ENCODE data around the gene TAOK1. TPM values are rescaled to one million over a fixed set of nuclear protein-coding genes. Genes with fewer than 3 reads are reported as not detected.

Gene TAOK1
- total RNA-seq, 2 experiments from 2014 or later, result 41.8 to 58.7 TPM

DNA sequence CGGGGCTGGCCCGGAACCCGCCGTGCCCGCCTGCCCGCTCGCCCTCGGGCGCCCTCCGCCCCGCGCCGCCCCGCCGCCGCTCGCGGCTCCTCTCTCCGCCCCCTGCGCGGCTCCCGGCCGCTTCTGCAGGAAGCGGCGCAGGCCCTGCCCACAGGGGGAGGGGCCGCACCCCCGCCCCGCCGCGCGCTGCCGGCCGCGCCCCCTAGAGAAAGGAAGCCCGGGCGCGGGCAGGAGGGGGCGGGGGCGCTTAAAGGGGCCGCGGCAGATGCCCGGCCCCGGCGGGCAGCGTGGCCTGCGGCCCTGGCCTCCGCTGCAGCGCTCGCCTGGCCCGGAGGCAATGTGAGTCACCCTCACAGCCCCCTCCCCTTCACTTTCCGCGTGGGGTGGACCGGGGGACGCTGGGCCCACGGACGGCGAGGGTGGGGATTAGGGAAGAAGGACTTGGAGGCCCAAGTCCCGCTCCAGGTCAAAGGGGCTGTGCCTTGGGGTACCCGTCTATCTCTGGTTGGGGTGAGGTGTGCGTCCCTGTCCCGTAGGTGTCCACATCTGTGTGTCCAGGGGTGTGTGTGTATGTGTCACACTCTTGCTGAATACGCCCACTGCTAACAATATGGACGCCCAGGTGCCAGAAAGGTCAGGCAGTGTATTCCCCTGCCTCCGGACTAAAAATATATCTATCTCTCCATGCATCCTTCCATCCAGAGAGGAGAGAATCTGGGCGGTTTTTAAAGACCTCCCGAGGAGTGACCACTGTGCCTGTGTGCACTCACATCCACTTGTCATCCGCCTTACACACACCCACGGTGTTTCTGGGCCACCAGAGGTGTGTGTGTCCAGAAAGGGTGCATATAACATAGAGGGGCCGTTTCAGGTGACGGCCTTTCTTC lies 199.6 kb downstream of the TAOK1 start, which contains the start of gene GIT1:
Gene GIT1 (minus strand): TSS at position 125 of the 887 bp plus-strand sequence. CDS start 270 bp downstream, outside the sequence.
- peak within 1 kb of the TSS; percentile 87 for H3K4me3 Mint-ChIP-seq
- DNase-seq (peak; percentile 87), ATAC-seq (peak; percentile 75)
- H3K9me3 Mint-ChIP-seq (ENCODE audit: low read depth), result no peaks in the 10 kb centered on the region
- peak within 1 kb of the TSS; percentile 88 for H3K27ac Mint-ChIP-seq
- CTCF ChIA-PET, result interaction anchor here (2.7 to 24.4 kb wide), 4 partner anchors 9 to 26 kb away, joined by 46 to 458 read pairs (median 108); partner anchors contain the start of genes ABHD15, CORO6 and TP53I13
- no peaks in the 10 kb centered on the region for H3K36me3 Mint-ChIP-seq
- H3K4me1 Mint-ChIP-seq, result peaks cover 75% of the 10 kb centered on the region
- no peaks in the 10 kb centered on the region for H3K27me3 Mint-ChIP-seq

DNA sequence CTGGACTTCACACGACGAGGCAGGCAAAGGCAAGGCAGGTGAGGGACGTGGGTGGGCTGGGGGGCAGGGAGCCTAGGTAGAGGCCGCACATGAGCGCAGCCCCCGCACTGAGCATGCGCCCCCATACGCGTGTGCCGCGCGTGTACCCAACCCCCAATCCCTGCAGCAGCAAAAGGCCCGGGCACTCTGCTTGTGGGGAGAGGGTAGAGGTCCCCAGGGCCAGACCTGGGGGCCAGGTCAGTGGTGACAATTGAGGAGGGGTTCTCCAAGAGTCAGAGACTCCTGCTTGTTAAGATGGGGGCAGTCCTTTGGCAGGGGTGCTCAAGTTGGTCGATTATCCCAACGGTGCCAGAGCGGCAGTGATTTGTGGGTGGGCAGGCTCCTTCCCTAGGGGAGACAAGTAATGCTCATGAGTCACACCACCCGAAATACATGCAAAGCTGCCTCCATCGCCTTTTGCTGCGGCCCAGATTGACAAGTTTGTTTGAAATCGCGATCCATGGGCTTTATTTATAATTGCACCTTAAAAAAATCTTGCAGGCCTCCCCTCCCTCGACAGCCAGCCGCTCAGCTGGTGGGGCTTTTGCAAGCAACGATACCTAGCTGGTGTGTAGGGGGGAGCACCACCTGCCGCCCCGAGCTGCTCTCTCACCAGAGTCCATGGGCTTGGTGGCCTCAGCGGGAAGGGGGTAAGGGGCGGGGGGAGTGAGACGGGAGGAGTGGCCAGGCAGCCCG lies 200.4 kb downstream of the TAOK1 start:
- Mint-ChIP-seq H3K27ac (peak overlapping the region; percentile 87), H3K4me3 (peak overlapping the region; percentile 86), H3K9me3 (ENCODE audit: low read depth) (no peaks in the 10 kb centered on the region), H3K4me1 (peaks cover 69% of the 10 kb centered on the region), H3K27me3 (no peaks in the 10 kb centered on the region), H3K36me3 (no peaks in the 10 kb centered on the region)
- DNase-seq (no peak), ATAC-seq (no peak)
- CTCF ChIA-PET, result interaction anchor here (0.6 to 5.1 kb wide), 13 partner anchors 10 to 340 kb away, joined by 3 to 137 read pairs (median 6); partner anchors contain the start of genes ABHD15, SSH2 and TP53I13

DNA sequence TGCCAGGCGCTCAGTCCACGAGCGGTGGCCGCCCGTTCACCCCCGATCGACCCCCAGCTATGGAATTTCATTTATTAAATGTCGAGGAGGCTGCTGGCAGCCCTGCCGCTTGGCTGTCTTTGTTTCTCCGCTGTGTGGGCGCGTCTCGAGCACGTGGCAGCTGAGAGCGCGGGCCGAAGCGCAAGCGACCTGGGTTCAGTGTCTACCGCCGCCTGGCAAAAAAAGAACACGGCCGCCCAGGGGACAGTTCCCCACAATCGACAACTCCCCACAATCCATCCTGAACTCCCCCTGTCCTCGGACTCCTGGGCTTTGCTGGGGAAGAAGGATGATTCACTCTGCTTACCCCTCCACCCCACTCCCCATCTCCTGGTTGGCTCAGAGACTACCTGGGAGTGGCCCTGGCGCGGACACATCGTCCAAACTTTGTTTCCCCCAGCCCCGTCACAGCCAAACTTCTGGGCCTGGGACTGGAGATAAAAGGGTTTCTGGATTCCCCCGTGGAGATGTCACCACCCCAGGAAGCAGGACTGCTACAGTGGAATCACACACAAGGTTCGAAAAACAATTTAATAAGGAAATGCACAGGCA lies 201.1 kb downstream of the TAOK1 start:
- H3K9me3 Mint-ChIP-seq (ENCODE audit: low read depth), result no peaks in the 10 kb centered on the region
- H3K4me3 Mint-ChIP-seq, result peak overlapping the region; percentile 39
- CTCF ChIA-PET, result interaction anchor here (0.6 to 5.1 kb wide), 24 partner anchors 9 to 513 kb away, joined by 3 to 137 read pairs (median 4); partner anchors contain the start of genes ABHD15, CORO6, SSH2 and TP53I13
- DNase-seq (no peak), ATAC-seq (no peak)
- H3K4me1 Mint-ChIP-seq, result peaks cover 64% of the 10 kb centered on the region
- no peaks in the 10 kb centered on the region for H3K27me3 Mint-ChIP-seq
- H3K36me3 Mint-ChIP-seq, result no peaks in the 10 kb centered on the region
- peak overlapping the region; percentile 82 for H3K27ac Mint-ChIP-seq

DNA sequence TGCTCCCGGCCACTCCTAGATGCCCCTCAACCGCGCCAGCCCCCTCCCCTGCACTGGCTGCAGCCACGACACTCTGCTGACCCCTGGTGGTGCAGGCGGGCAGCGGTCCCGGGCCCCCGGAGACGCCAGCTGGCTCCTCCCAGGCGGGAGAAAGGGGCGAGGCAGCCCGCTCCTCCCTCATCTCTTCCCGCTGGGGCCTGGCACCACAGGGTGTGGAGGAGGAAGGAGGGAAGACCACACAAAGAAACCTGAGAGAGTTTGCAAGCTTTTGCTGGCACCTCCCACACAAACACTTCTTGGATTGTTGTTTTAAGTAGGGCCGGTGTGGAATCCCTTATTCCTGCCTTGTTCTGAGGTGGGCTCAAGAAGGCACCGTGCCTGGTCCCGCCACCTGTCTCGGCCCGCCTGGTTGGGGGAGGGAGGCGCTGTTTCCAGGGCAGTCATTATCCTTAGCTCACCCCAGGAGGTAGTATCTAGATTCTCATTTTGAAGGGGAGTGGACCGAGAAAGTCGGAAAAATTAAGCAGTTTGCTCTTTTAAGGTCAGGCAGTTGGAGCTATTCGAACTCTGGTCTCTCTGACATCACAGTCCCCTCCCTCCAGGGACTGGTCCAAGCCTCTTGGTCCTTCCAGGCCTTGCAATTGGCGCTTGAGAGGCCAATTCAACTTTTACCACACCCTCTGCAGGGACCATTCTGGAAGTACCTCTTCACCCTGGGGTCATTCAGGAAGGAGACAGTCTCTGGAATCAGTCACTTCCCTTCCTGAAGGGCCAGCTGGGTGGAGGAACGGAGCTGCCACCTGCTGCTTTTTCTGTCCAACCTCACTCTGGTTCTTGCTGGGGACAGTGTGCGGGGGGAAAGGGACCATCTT lies 201.8 kb downstream of the TAOK1 start:
- Mint-ChIP-seq H3K27ac (peak overlapping the region; percentile 82), H3K36me3 (no peaks in the 10 kb centered on the region), H3K27me3 (no peaks in the 10 kb centered on the region), H3K4me1 (peaks cover 56% of the 10 kb centered on the region), H3K9me3 (ENCODE audit: low read depth) (no peaks in the 10 kb centered on the region), H3K4me3 (peak overlapping the region; percentile 65)
- CTCF ChIA-PET, result interaction anchor here (0.6 to 5.1 kb wide), 20 partner anchors 9 to 513 kb away, joined by 3 to 137 read pairs (median 4); partner anchors contain the start of genes ABHD15, CORO6, SSH2 and TP53I13
- ATAC-seq, result peak; percentile 54
- DNase-seq, result peak; percentile 88

DNA sequence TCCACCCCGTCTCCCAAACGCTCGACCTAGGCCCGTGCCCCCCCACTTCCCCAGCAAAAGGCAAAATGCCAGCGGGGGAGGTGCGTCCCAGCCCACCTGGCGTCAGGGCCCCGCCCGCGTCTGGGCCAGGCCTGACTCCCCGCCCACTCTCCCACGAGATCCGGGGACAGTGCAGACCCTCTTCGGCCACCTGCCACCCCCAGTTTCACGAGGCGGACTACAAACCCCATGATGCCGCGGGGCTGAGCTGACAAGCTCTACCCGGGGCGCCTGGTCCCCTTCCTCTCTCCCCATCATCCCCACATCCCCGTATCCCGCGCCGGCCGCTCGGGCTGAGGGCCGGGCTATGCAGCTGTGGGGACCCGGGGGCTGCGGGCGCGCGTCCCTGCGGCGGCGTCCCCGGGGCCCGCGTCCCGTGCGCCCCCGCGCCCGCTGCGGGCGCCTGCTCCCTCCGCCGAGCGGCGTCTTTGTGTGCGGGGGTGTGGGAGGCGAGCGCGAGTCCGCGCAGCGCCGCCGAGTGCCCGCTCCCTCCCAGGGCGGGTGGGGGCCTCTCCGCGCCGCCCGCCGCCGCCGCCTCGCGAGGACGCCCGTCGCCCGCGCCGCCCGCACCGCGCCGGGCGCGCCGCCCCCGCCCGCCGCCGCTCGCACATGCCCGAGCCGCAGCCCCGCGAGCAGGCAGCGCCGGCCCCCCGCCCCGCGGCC lies 202.8 kb downstream of the TAOK1 start, which contains the start of gene ANKRD13B:
Gene ANKRD13B (plus strand): TSS at position 283 of the 702 bp plus-strand sequence. CDS start 490 bp downstream, outside the sequence.
- Mint-ChIP-seq H3K36me3 (no peaks in the 10 kb centered on the region), H3K27ac (peak within 1 kb of the TSS; percentile 82), H3K4me1 (peaks cover 46% of the 10 kb centered on the region), H3K4me3 (peak within 1 kb of the TSS; percentile 65), H3K9me3 (ENCODE audit: low read depth) (no peaks in the 10 kb centered on the region), H3K27me3 (no peaks in the 10 kb centered on the region)
- CTCF ChIA-PET, result interaction anchor here (0.9 to 5.1 kb wide), 9 partner anchors 12 to 223 kb away, joined by 3 to 137 read pairs (median 13); partner anchors contain the start of genes ABHD15 and TP53I13
- DNase-seq (peak; percentile 63), ATAC-seq (no peak)

DNA sequence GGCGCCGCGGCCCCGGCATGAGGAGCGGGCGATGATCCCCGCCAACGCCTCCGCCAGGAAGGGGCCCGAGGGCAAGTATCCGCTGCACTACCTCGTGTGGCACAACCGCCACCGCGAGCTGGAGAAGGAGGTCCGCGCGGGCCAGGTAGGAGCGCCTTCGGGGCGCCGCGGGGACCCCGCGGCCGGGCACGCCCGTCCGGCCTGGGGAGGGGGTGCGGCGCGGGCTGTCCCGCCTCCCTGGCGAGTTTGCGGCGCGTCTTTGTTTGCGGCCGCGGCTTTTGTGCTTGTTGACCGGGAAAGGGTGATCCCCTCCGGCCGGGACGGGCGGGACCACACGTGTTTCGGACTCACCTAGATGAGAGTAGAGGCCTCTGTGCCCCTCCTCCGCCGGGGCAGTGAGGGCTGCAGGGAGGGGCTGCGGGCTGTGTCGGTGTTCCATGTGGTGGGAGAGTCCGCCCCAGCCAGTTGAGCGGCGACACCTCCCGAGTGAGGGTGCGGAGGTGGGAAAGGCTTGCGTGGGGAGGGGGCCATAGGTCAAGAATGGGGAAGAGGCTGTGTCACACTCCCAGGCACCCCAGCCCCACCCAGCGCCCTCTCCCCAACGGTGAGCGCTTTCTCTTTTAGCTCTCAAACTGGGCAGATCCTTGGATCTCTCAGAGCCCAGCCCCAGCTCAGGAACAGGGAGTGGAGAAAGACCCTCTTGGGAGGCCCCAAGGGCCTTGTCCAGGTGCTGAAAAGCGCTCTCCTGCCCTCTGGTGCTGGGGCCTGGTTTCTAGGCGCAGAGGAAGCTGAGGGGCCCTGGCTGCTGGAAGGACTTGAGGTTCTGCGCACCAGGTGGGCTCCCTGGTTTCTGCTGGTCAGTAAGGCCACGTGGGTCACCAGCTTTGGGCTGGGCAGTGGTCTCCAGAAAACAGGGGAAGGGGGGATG lies 203.7 kb downstream of the TAOK1 start:
- Mint-ChIP-seq H3K4me3 (peak overlapping the region; percentile 61), H3K27ac (no peak overlapping the region), H3K4me1 (peaks cover 43% of the 10 kb centered on the region), H3K9me3 (ENCODE audit: low read depth) (no peaks in the 10 kb centered on the region), H3K36me3 (no peaks in the 10 kb centered on the region), H3K27me3 (no peaks in the 10 kb centered on the region)
- peak; percentile 64 for DNase-seq
- no peak for ATAC-seq
- CTCF ChIA-PET, result interaction anchor here (1.4 to 5.1 kb wide), 8 partner anchors 11 to 224 kb away, joined by 4 to 137 read pairs (median 12); partner anchors contain the start of gene ABHD15

DNA sequence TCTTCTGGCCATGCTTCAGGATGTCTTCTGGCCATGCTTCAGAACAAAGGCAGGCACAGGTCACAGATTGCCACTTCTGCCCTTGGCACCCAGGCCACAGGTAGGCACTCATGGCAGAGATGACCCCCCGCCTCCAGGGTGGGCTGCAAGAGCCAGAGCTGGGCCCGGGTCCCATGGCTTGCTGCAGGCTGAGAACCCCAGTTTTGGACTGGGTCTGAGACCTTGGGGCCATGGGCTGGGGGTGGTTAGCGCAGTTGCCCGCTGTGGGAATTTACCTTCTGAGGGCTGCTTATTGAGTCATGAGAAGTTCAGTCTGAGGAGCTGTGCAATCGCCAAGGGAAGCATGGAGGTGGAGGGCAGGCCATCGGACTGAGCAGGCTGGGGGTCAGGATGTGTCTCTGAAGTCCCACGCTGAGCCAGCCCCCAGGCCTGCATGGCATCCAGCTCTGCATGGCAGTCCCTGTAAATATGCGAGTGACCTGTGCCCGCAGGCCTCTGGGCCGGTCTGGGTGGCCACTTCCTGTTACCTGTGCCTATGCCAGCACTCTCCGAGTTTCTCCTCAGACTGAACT lies 204.4 kb downstream of the TAOK1 start:
- Mint-ChIP-seq H3K4me1 (peaks cover 44% of the 10 kb centered on the region), H3K4me3 (peak overlapping the region; percentile 61), H3K9me3 (ENCODE audit: low read depth) (no peaks in the 10 kb centered on the region), H3K27ac (no peak overlapping the region), H3K36me3 (no peaks in the 10 kb centered on the region), H3K27me3 (no peaks in the 10 kb centered on the region)
- DNase-seq, result no peak
- no peak for ATAC-seq
- CTCF ChIA-PET, result interaction anchor here (1.4 to 5.1 kb wide), 6 partner anchors 10 to 224 kb away, joined by 4 to 137 read pairs (median 18); partner anchors contain the start of gene ABHD15

DNA sequence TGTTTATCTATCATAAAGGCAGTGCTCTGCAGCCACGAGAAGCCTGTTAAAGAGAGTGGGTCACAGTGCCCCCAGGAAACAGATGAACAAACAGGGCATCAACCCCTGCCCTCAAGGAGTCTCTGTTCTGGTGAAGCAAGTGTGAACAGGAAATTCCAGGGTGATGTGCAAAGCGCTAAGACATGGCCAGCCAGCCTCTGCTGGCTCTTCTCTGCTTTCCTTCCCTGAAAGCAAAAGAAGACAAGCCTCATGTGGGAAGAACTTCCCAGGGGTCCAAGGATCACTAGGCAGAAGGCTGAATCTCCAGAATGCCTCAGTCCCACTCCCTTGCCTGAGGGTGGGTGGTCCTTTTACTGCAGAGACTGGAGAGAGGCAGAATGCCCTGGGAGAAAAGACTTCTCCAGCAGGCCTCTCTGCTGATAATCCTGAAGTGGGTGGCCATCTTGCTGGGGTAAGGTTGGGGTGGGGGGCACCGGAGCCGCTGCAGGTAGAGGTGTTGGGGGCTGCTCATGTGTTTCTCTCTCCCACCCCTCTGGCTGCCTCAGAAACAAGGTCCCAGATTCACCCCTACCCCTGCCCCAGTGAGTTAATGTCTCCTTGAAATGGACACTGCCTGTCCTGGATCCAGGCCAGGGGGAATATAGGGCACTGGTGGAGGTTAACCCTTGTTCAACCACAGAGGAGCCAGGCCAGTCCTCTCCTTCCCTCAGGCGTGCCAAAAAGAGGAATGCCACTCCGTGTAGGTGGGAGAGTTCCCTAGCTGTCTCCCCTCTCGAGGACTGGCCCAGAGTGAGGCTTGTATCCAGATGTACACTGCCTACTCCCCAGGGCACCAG lies 205.2 kb downstream of the TAOK1 start:
- no peak for ATAC-seq
- Mint-ChIP-seq H3K4me1 (peaks cover 42% of the 10 kb centered on the region), H3K27ac (no peak overlapping the region), H3K36me3 (no peaks in the 10 kb centered on the region), H3K27me3 (no peaks in the 10 kb centered on the region), H3K4me3 (no peak overlapping the region), H3K9me3 (ENCODE audit: low read depth) (no peaks in the 10 kb centered on the region)
- CTCF ChIA-PET, result interaction anchor here (1.4 to 5.1 kb wide), 4 partner anchors 12 to 29 kb away, joined by 4 to 80 read pairs (median 12); partner anchors contain the start of gene ABHD15
- no peak for DNase-seq

DNA sequence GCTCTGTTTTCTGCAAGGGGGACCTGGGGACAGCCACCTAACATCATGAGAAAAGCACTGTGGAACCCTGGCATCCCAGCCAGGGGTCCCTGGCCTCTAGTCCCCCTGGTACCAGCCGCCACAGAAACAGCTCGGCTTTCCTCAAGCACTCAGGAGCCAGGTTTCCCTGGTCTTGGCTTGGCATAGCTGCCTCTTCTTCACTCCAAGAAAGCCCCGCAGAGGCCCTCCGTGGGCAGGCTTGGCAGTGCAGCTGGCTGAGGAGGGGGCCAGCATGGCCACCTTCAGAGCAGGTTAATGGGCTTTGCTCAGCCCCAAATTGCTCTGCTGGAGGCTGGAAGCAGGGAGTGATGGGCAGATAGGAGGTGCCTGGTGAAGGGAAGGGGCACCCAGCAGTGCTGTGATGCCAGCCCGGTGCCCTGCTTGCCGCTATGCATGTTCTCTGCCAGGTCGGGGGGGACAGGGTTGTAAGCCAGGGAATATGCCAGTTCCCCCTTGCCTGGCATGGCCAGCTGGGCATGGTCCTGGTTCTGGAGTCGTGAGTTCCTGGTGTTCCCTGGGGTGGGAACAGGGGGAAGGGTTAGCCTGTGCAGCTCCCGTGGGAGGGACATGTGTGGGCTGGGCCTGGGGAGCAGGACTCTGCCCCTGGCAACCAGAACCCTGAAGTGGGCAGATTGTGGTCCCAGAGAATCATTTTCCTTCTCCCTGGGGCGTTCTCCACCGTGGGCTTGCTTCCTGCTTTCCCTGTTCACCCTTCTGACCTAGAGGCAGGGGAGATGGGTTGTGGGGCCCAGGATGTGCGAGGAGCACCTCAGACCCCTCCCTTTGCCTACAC lies 206.0 kb downstream of the TAOK1 start:
- CTCF ChIA-PET, result interaction anchor here (2.4 to 3.0 kb wide), 2 partner anchors 16 to 21 kb away, joined by 6 to 14 read pairs; no protein-coding TSS in a partner anchor
- no peak overlapping the region for H3K4me3 Mint-ChIP-seq
- ATAC-seq (no peak), DNase-seq (no peak)
- no peak overlapping the region for H3K27ac Mint-ChIP-seq
- H3K4me1 Mint-ChIP-seq, result peaks cover 38% of the 10 kb centered on the region
- H3K36me3 Mint-ChIP-seq, result no peaks in the 10 kb centered on the region
- no peaks in the 10 kb centered on the region for H3K27me3 Mint-ChIP-seq
- H3K9me3 Mint-ChIP-seq (ENCODE audit: low read depth), result no peaks in the 10 kb centered on the region
